Skin epidermis (tissue), 12 donors: Measurements from ENCODE around the gene PALM2AKAP2.

Source experiments
- H3K27ac ChIP-seq, 21 experiments: fragments of 200-600 bp; sonication (generic) in 11 of 21; one replicate each; pipeline ENCODE4 v1.5.0; 2020; ENCODE audit warnings: mild to moderate bottlenecking in 3 of 21, inconsistent platforms in 2 of 21, moderate library complexity in 2 of 21
- H3K4me3 ChIP-seq, 7 experiments: fragments of 200-600 bp; sonication (generic) in 2 of 7; one replicate each; pipeline ENCODE4 v1.5.0; 2020; ENCODE audit warnings: inconsistent platforms in 2 of 7, mild to moderate bottlenecking in 2 of 7, moderate library complexity in 1 of 7

The PALM2AKAP2 gene

GRCh38 chr9:109779711-109780452 is at the start of gene PALM2AKAP2:
Gene PALM2AKAP2, plus strand, starts transcription at chr9:109780198. Its CDS starts 291 bp downstream, at chr9:109780489.
- peak within 1 kb of the TSS; percentile 27 to 51 (median 36) for H3K4me3 ChIP-seq
- H3K27ac ChIP-seq: peak within 1 kb of the TSS in 18 of 21 experiments; percentile 19 to 78 (median 56)

GRCh38 chr9:109730228-109730627 is 49.8 kb upstream of the PALM2AKAP2 start:
- Histone ChIP-seq H3K4me3 (no peak overlapping the region), H3K27ac (no peak overlapping the region)

GRCh38 chr9:109733690-109734089 is 46.3 kb upstream of the PALM2AKAP2 start:
- Histone ChIP-seq H3K27ac (peak overlapping the region in 5 of 21 experiments; percentile 21 to 76 (median 58)), H3K4me3 (no peak overlapping the region)

GRCh38 chr9:109734814-109735213 is 45.2 kb upstream of the PALM2AKAP2 start:
- H3K27ac ChIP-seq: no peak overlapping the region

GRCh38 chr9:109735801-109736200 is 44.2 kb upstream of the PALM2AKAP2 start:
- no peak overlapping the region for H3K4me3 ChIP-seq
- H3K27ac ChIP-seq: no peak overlapping the region

More at GRCh38 chr9:109734814-109735213, 45.2 kb upstream of the PALM2AKAP2 start:
- no peak overlapping the region for H3K4me3 ChIP-seq

- H3K4me3 ChIP-seq: no peak overlapping the region
- H3K27ac ChIP-seq: no peak overlapping the region
These were observed 42.7 kb upstream of the PALM2AKAP2 start for GRCh38 chr9:109737295-109737694.

GRCh38 chr9:109739760-109740159 is 40.2 kb upstream of the PALM2AKAP2 start:
- H3K27ac ChIP-seq: no peak overlapping the region

GRCh38 chr9:109742776-109743348 is 37.1 kb upstream of the PALM2AKAP2 start:
- no peak overlapping the region for H3K4me3 ChIP-seq
- H3K27ac ChIP-seq: peak overlapping the region in 2 of 21 experiments; percentile 22 to 61

More at GRCh38 chr9:109739760-109740159, 40.2 kb upstream of the PALM2AKAP2 start:
- no peak overlapping the region for H3K4me3 ChIP-seq

GRCh38 chr9:109743696-109744095 is 36.3 kb upstream of the PALM2AKAP2 start:
- Histone ChIP-seq H3K27ac (no peak overlapping the region), H3K4me3 (no peak overlapping the region)

- H3K4me3 ChIP-seq: no peak overlapping the region
- H3K27ac ChIP-seq: peak overlapping the region in 1 of 21 experiments; percentile 7
These were observed 34.4 kb upstream of the PALM2AKAP2 start for GRCh38 chr9:109745335-109746283.

- Histone ChIP-seq H3K4me3 (no peak overlapping the region), H3K27ac (no peak overlapping the region)
These were observed 28.7 kb upstream of the PALM2AKAP2 start for GRCh38 chr9:109751253-109751652.

GRCh38 chr9:109753308-109753707 is 26.7 kb upstream of the PALM2AKAP2 start:
- Histone ChIP-seq H3K4me3 (no peak overlapping the region), H3K27ac (no peak overlapping the region)

- no peak overlapping the region for H3K4me3 ChIP-seq
- no peak overlapping the region for H3K27ac ChIP-seq
These were observed 25.0 kb upstream of the PALM2AKAP2 start for GRCh38 chr9:109755040-109755439.

GRCh38 chr9:109759589-109759988 is 20.4 kb upstream of the PALM2AKAP2 start:
- H3K27ac ChIP-seq: no peak overlapping the region
- no peak overlapping the region for H3K4me3 ChIP-seq

GRCh38 chr9:109765278-109765677 is 14.7 kb upstream of the PALM2AKAP2 start:
- no peak overlapping the region for H3K27ac ChIP-seq
- no peak overlapping the region for H3K4me3 ChIP-seq

GRCh38 chr9:109765830-109766229 is 14.2 kb upstream of the PALM2AKAP2 start:
- Histone ChIP-seq H3K27ac (no peak overlapping the region), H3K4me3 (no peak overlapping the region)

GRCh38 chr9:109766351-109766750 is 13.6 kb upstream of the PALM2AKAP2 start:
- H3K4me3 ChIP-seq: no peak overlapping the region
- H3K27ac ChIP-seq: no peak overlapping the region

GRCh38 chr9:109767404-109767803 is 12.6 kb upstream of the PALM2AKAP2 start:
- Histone ChIP-seq H3K4me3 (no peak overlapping the region), H3K27ac (no peak overlapping the region)

- Histone ChIP-seq H3K4me3 (no peak overlapping the region), H3K27ac (no peak overlapping the region)
These were observed 12.2 kb upstream of the PALM2AKAP2 start for GRCh38 chr9:109767814-109768213.

GRCh38 chr9:109769250-109769649 is 10.7 kb upstream of the PALM2AKAP2 start:
- Histone ChIP-seq H3K27ac (no peak overlapping the region), H3K4me3 (no peak overlapping the region)
